DND-41 (cell line): Measurements from ENCODE around the gene R3HDM4.

Experiments
- ATAC-seq: fragments of 200-7000 bp; cut with Tn5 transposase; 3 replicates; pipeline ENCODE4 v1.9.1; 2021; ENCODE audit warnings: low read depth; ENCODE audit not compliant: insufficient read depth
- DNase-seq: peaks from one replicate; pipeline ENCODE4 v3.0.0-alpha.2; 2020
- H2AFZ ChIP-seq: 2 replicates; pipeline ENCODE4 v1.6.0; 2012; ENCODE audit warnings: low read depth, low read length
- H3K27ac ChIP-seq: 2 replicates; pipeline ENCODE4 v1.5.1; 2012; ENCODE audit warnings: low read length, inconsistent platforms
- H3K27me3 ChIP-seq: fragments of 200-600 bp; sonication (generic); 2 replicates; pipeline ENCODE4 v1.6.0; 2012; ENCODE audit warnings: low read length, mild to moderate bottlenecking, inconsistent platforms; ENCODE audit not compliant: insufficient read depth, poor library complexity
- H3K36me3 ChIP-seq: 2 replicates; pipeline ENCODE4 v1.5.1; 2012; ENCODE audit warnings: low read length, inconsistent platforms; ENCODE audit not compliant: insufficient read depth
- H3K4me1 ChIP-seq: 2 replicates; pipeline ENCODE4 v1.5.1; 2012; ENCODE audit warnings: mild to moderate bottlenecking, low read length; ENCODE audit not compliant: insufficient read depth
- H3K4me2 ChIP-seq: 2 replicates; pipeline ENCODE4 v1.6.0; 2012; ENCODE audit warnings: mild to moderate bottlenecking, moderate library complexity, low read length, inconsistent platforms; ENCODE audit not compliant: insufficient read depth
- H3K4me3 ChIP-seq, 2 experiments: fragments of 200-600 bp in 1 of 2; shearing (Covaris generic) in 1 of 2; 2 replicates each; pipeline ENCODE4 v1.5.1; 2012 to 2016; ENCODE audit warnings: inconsistent platforms in 2 of 2, low read length in 2 of 2, mild to moderate bottlenecking in 2 of 2, low read depth in 1 of 2, moderate library complexity in 1 of 2
- H3K79me2 ChIP-seq: 2 replicates; pipeline ENCODE4 v1.6.0; 2012; ENCODE audit warnings: low read length, inconsistent platforms; ENCODE audit not compliant: insufficient read depth
- H3K9ac ChIP-seq: 2 replicates; pipeline ENCODE4 v1.6.0; 2012; ENCODE audit warnings: low read depth, mild to moderate bottlenecking, inconsistent platforms, low read length, moderate library complexity
- H3K9me3 ChIP-seq: 2 replicates; pipeline ENCODE4 v1.5.1; 2012; ENCODE audit warnings: low read length, moderate library complexity, mild to moderate bottlenecking, inconsistent platforms; ENCODE audit not compliant: insufficient read depth, severe bottlenecking
- H4K20me1 ChIP-seq: 2 replicates; pipeline ENCODE4 v1.6.0; 2012; ENCODE audit warnings: low read length; ENCODE audit not compliant: insufficient read depth
- CTCF ChIP-seq: IDR thresholded peaks from 2 replicates; pipeline ENCODE4 v1.5.1; 2012; ENCODE audit warnings: borderline replicate concordance, low read length, moderate library complexity, mild to moderate bottlenecking; ENCODE audit not compliant: poor library complexity, severe bottlenecking; ENCODE audit errors: extremely low read depth
- EZH2 ChIP-seq: IDR thresholded peaks from 3 replicates; pipeline ENCODE4 v1.6.1; 2012; ENCODE audit warnings: borderline replicate concordance, low read depth, mild to moderate bottlenecking, moderate library complexity, low read length, inconsistent platforms; ENCODE audit not compliant: severe bottlenecking

R3HDM4 gene

GRCh38 chr19:918152-918437, 5.1 kb upstream of the R3HDM4 start:
- no peak overlapping the region for H3K27ac ChIP-seq
- ATAC-seq (no peak), DNase-seq (no peak)
- H3K27me3 ChIP-seq = peaks cover 3% of the 10 kb centered on the region
- no peaks in the 10 kb centered on the region for H4K20me1 ChIP-seq
- H3K4me3 ChIP-seq = no peak overlapping the region
- H3K4me2 ChIP-seq = no peak overlapping the region
- H2AFZ ChIP-seq = no peak overlapping the region
- H3K79me2 ChIP-seq = peaks cover 7% of the 10 kb centered on the region
- H3K9ac ChIP-seq = no peak overlapping the region
- H3K36me3 ChIP-seq = no peaks in the 10 kb centered on the region; the same call in 1 of the 2 replicates
- no peaks in the 10 kb centered on the region for H3K9me3 ChIP-seq
- H3K4me1 ChIP-seq = peaks cover 16% of the 10 kb centered on the region
- no peak for TF ChIP-seq CTCF
- TF ChIP-seq EZH2 = no peak

GRCh38 chr19:917323-918151, 4.5 kb upstream of the R3HDM4 start, which contains the start of gene KISS1R:
Gene KISS1R, plus strand, starts transcription at chr19:917333. Its CDS starts 170 bp downstream, at chr19:917503.
- no peak within 1 kb of the TSS for H3K9ac ChIP-seq
- H3K4me3 ChIP-seq = no peak within 1 kb of the TSS
- H3K27me3 ChIP-seq = peaks cover 3% of the 10 kb centered on the region
- H3K4me1 ChIP-seq = peaks cover 16% of the 10 kb centered on the region
- H3K9me3 ChIP-seq = no peaks in the 10 kb centered on the region
- H3K79me2 ChIP-seq = peaks cover 10% of the 10 kb centered on the region
- ATAC-seq (no peak), DNase-seq (no peak)
- H2AFZ ChIP-seq = no peak within 1 kb of the TSS
- no peaks in the 10 kb centered on the region; the same call in 1 of the 2 replicates for H3K36me3 ChIP-seq
- H3K4me2 ChIP-seq = no peak within 1 kb of the TSS
- no peak within 1 kb of the TSS for H3K27ac ChIP-seq
- TF ChIP-seq CTCF (no peak), EZH2 (no peak)
- no peaks in the 10 kb centered on the region for H4K20me1 ChIP-seq

GRCh38 chr19:916645-917322, 3.8 kb upstream of the R3HDM4 start:
- no peaks in the 10 kb centered on the region for H4K20me1 ChIP-seq
- TF ChIP-seq CTCF = no peak
- no peak for TF ChIP-seq EZH2
- ATAC-seq (no peak), DNase-seq (no peak)
- H3K36me3 ChIP-seq = no peaks in the 10 kb centered on the region; the same call in 1 of the 2 replicates
- peaks cover 3% of the 10 kb centered on the region for H3K27me3 ChIP-seq
- peaks cover 15% of the 10 kb centered on the region for H3K79me2 ChIP-seq
- H3K9me3 ChIP-seq = no peaks in the 10 kb centered on the region
- H3K4me2 ChIP-seq = no peak overlapping the region
- H3K4me1 ChIP-seq = peaks cover 11% of the 10 kb centered on the region
- H3K9ac ChIP-seq = no peak overlapping the region
- no peak overlapping the region for H3K4me3 ChIP-seq
- H2AFZ ChIP-seq = no peak overlapping the region
- no peak overlapping the region for H3K27ac ChIP-seq
